ENCODE measurements around the gene RTP5. TPM values are rescaled to one million over a fixed set of nuclear protein-coding genes. Genes with fewer than 3 reads are reported as not detected.

Gene RTP5
- total and polyA plus RNA-seq, 2 donors (not counting 3 experiments of a cell fraction or from before 2014, with no cell fraction given), result not detected

DNA sequence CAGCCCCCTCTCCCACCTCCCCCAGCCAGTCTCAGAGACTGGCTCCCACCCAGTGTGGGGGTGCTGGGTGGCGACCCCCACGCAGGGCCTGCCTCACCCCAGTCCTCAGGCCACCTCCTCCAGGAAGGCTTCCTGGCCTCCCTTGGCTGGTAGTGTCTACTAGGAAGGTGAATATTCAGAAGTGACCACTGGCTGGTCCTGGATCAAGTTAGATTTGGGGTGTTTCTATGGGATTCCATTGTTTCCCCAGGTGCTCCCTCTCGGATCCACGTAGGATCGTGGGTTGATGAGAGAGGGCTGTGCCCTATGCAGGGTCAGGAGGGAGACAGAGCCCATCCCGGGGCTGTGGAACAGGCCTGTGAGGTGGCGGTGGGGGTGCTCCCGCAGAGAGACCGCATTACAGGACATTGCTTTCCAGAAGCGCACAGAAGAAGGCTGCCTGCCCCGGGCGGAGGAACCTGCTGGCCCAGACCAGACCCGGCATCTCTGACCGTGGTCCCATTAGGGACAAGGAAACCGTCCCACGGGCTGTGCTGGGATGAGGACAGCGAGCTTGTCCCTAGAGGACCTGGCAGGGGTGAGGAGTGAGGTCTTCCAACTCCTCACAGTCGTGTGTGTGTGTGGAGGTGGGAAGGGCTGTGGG is 14.2 kb upstream of the RTP5 start:
- dilution Hi-C loops (cut with MboI; ENCODE audit: extremely low pct_ligation_motif_present, low sequenced_read_pairs), result no loop called here
- ChIA-PET CTCF (interaction anchor here (0.6 to 0.7 kb wide), 2 partner anchors 13 to 404 kb away, joined by 3 read pairs; no protein-coding TSS in a partner anchor), POLR2A (interaction anchor here (0.5 kb wide), 1 partner anchor 532 kb away, joined by 4 read pairs; no protein-coding TSS in a partner anchor)
- Histone ChIP-seq H2AFZ (ENCODE audit: low read depth, low read length) (no peak overlapping the region), H3K4me3 (replicated peaks in 1 of 3; ENCODE audit: insufficient read depth in 1 of 3, low read depth in 1 of 3, low read length in 3 of 3) (no peak overlapping the region), H3K9ac (replicated peaks; ENCODE audit: extremely low read depth, insufficient read depth, low read length) (no peak overlapping the region), H3K9me3 (replicated peaks; ENCODE audit: control insufficient read depth, insufficient read depth, low read length) (no peaks in the 10 kb centered on the region), H3K36me3 (ENCODE audit: control insufficient read depth in 2 of 2, extremely low read depth in 1 of 2, insufficient read depth in 2 of 2, low read length in 2 of 2) (no peaks in the 10 kb centered on the region), H3K4me1 (ENCODE audit: control insufficient read depth, extremely low read depth, insufficient read depth, low read length) (no peaks in the 10 kb centered on the region), H3K27ac (ENCODE audit: insufficient read depth, low read depth, low read length) (no peak overlapping the region), H4K20me1 (replicated peaks; ENCODE audit: control insufficient read depth, extremely low read depth, insufficient read depth, low read length) (no peaks in the 10 kb centered on the region), H3K4me2 (ENCODE audit: insufficient read depth, low read length) (no peak overlapping the region), H3K27me3 (ENCODE audit: control insufficient read depth in 2 of 2, insufficient read depth in 2 of 2, low read length in 2 of 2) (no peaks in the 10 kb centered on the region), H3K79me2 (ENCODE audit: control insufficient read depth, insufficient read depth, low read length) (no peaks in the 10 kb centered on the region), H3K9me1 (replicated peaks; ENCODE audit: control insufficient read depth, extremely low read depth, insufficient read depth, low read length) (no peaks in the 10 kb centered on the region)
- no peak for TF ChIP-seq JUN (IDR thresholded peaks at IDR 0.05; ENCODE audit: borderline replicate concordance, insufficient read depth, insufficient read length, low read depth)
- TF ChIP-seq CTCF (IDR thresholded peaks at IDR 0.05; ENCODE audit: extremely low read depth in 1 of 2, insufficient read depth in 1 of 2, low read depth in 1 of 2, low read length in 2 of 2), result no peak
- no peak for TF ChIP-seq MYC (IDR thresholded peaks at IDR 0.05; ENCODE audit: low read depth, low read length)
- TF ChIP-seq GATA2 (IDR thresholded peaks at IDR 0.05; ENCODE audit: insufficient read depth, insufficient read length, low read depth, low read length), result no peak
- no peak for TF ChIP-seq POLR2AphosphoS5 (IDR thresholded peaks at IDR 0.05; ENCODE audit: insufficient read depth, low read depth, low read length)
- no peak for TF ChIP-seq EZH2 (IDR thresholded peaks at IDR 0.05; ENCODE audit: borderline replicate concordance, low read depth, low read length, severe bottlenecking)
- no peak for TF ChIP-seq FOS (IDR thresholded peaks at IDR 0.05; ENCODE audit: borderline replicate concordance, insufficient read depth, low read length)
- no peak for TF ChIP-seq POLR2A (IDR thresholded peaks at IDR 0.05; ENCODE audit: low read depth, low read length)
- TF ChIP-seq MAX (IDR thresholded peaks at IDR 0.05; ENCODE audit: insufficient read depth, insufficient read length), result no peak
- no TSS peak for BruUV-seq (replicated peaks)
- no peak for DNase-seq (ENCODE audit: low read depth, low spot score)
- intact Hi-C loops (cut with micrococcal nuclease), result no loop called here
- FAIRE-seq, result no peak
